GM12874 (cell line): Measurements from ENCODE around the gene CDYL.

Experiments used
- CTCF ChIP-seq: IDR thresholded peaks from 2 replicates; pipeline ENCODE4 v1.5.1; 2011; ENCODE audit warnings: low read depth, mild to moderate bottlenecking, control low read depth, low read length, moderate library complexity; ENCODE audit not compliant: insufficient read depth

CDYL gene

GRCh38 chr6:4889701-4890100 lies 113.5 kb downstream of the CDYL start:
- TF ChIP-seq CTCF, result no peak

- TF ChIP-seq CTCF, result no peak
Measured at GRCh38 chr6:4890191-4890590, 114.0 kb downstream of the CDYL start.

- no peak for TF ChIP-seq CTCF
Measured at GRCh38 chr6:4890627-4891026, 114.4 kb downstream of the CDYL start.

GRCh38 chr6:4891141-4891540 lies 114.9 kb downstream of the CDYL start:
- no peak for TF ChIP-seq CTCF

- TF ChIP-seq CTCF, result no peak
Measured at GRCh38 chr6:4892785-4893485, 116.7 kb downstream of the CDYL start.

- no peak for TF ChIP-seq CTCF
Measured at GRCh38 chr6:4894049-4894448, 117.8 kb downstream of the CDYL start.

GRCh38 chr6:4895971-4896370 lies 119.8 kb downstream of the CDYL start:
- TF ChIP-seq CTCF, result no peak
